Natural killer cell (primary cell): ENCODE data around the gene ACTN2. TPM values are rescaled to one million over a fixed set of nuclear protein-coding genes. Genes with fewer than 3 reads are reported as not detected.

Experiments
- ATAC-seq, 3 donors: fragments of 150-1000 bp in 2 of 3; fragments of 200-7000 bp in 1 of 3; cut with Tn5 transposase; 1 replicate in 1 of 3; 2 replicates in 2 of 3; pipeline ENCODE4 v1.10.0; 2021; ENCODE audit warnings: mild to moderate bottlenecking in 2 of 3, moderate library complexity in 2 of 3
- DNase-seq, 2 donors: peaks; one replicate each; pipeline versions ENCODE4 v3.0.0 to v3.0.0-alpha.2; 2013 to 2021; ENCODE audit warnings: mixed read lengths in 1 of 2
- H3K27ac ChIP-seq: one replicate; pipeline ENCODE4 v1.5.1; 2013; ENCODE audit warnings: mild to moderate bottlenecking, low read length
- H3K27me3 ChIP-seq: one replicate; pipeline ENCODE4 v1.6.1; 2013; ENCODE audit warnings: low read length; ENCODE audit not compliant: control insufficient read depth, insufficient read depth
- H3K36me3 ChIP-seq: one replicate; pipeline ENCODE4 v1.6.1; 2013; ENCODE audit warnings: low read length; ENCODE audit not compliant: control insufficient read depth, insufficient read depth
- H3K4me1 ChIP-seq: one replicate; pipeline ENCODE4 v1.6.1; 2013; ENCODE audit warnings: low read length; ENCODE audit not compliant: control insufficient read depth, insufficient read depth
- H3K4me3 ChIP-seq: one replicate; pipeline ENCODE4 v1.5.1; 2013; ENCODE audit warnings: low read length
- H3K9me3 ChIP-seq: one replicate; pipeline ENCODE4 v1.6.1; 2013; ENCODE audit warnings: low read length; ENCODE audit not compliant: control insufficient read depth, insufficient read depth
- H3K27ac Mint-ChIP-seq, 2 donors: one replicate each; pipeline ENCODE4 v1.8.0; 2022; ENCODE audit warnings: mild to moderate bottlenecking in 2 of 2, mixed read lengths in 2 of 2, moderate library complexity in 1 of 2
- H3K27me3 Mint-ChIP-seq, 2 donors: one replicate each; pipeline ENCODE4 v1.8.0; 2022; ENCODE audit warnings: low read depth in 2 of 2, mixed read lengths in 2 of 2
- H3K36me3 Mint-ChIP-seq: one replicate; pipeline ENCODE4 v1.8.0; 2022; ENCODE audit warnings: mixed read lengths
- H3K4me1 Mint-ChIP-seq, 2 donors: one replicate each; pipeline ENCODE4 v1.8.0; 2022; ENCODE audit warnings: mixed read lengths in 2 of 2
- H3K4me3 Mint-ChIP-seq: one replicate; pipeline ENCODE4 v1.8.0; 2022; ENCODE audit warnings: mild to moderate bottlenecking, moderate library complexity, mixed read lengths
- H3K9me3 Mint-ChIP-seq, 2 donors: one replicate each; pipeline ENCODE4 v1.8.0; 2022; ENCODE audit warnings: mixed read lengths in 2 of 2
- WGBS: methylation state at CpG from one replicate; pipeline ENCODE4 v1.1.7; 2013; ENCODE audit warnings: missing lambda C conversion rate; ENCODE audit not compliant: insufficient coverage; 5-methylcytosine and 5-hydroxymethylcytosine counted together
- intact Hi-C: fragments of 100-400 bp; cut with micrococcal nuclease; formaldehyde crosslinking; loops from one replicate; pipeline ENCODE4 v1.14.2; 2022
- total RNA-seq, 4 donors: library from RNA; stranded (reverse); fragments of 120-200 nt in 1 of 4; gene quantifications; one replicate each; pipeline versions ENCODE4 v1.2.3 to v1.2.4, GENCODE V29; 2013 to 2022
- TF ChIP-seq, protein P1 (sequence below): fragments of 200-600 bp; IDR thresholded peaks from one replicate; pipeline ENCODE4 v1.8.0; 2022; ENCODE audit warnings: antibody characterized with exemption

ACTN2 gene
- total RNA-seq, 3 donors from 2014 or later (not counting 1 experiment from before 2014, with no cell fraction given): not detected

DNA sequence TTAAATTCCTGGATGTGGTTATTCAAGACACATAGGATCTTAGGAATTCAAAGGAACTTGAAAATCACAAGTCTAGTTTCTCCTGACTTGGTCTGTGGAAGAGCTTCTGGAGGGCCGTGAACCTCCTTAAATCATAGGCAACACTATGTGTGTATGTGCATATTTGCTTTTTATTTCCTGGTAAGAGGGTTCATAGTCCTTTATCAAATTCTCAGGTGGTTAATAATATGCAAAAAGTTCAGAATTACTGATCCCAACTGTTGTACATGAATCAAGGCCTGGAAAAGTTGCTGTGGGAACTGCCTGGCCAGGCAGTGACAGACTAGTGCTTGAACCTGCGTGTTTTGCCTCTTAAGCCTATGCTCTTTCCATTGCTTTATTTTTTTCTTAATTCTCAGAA, 121.7 kb downstream of the ACTN2 start:
- Mint-ChIP-seq H3K36me3 (peaks cover 30% of the 10 kb centered on the region), H3K9me3 (no peaks in the 10 kb centered on the region), H3K27ac (no peak overlapping the region), H3K4me3 (no peak overlapping the region), H3K27me3 (no peaks in the 10 kb centered on the region), H3K4me1 (peaks cover 7 to 8% of the 10 kb centered on the region in 2 donors)
- no peak overlapping the region for H3K27ac ChIP-seq
- WGBS: 100% methylated on average over 2 of the region's 2 CpGs
- peaks cover 60% of the 10 kb centered on the region for H3K36me3 ChIP-seq
- H3K4me1 ChIP-seq: no peaks in the 10 kb centered on the region
- no peak overlapping the region for H3K4me3 ChIP-seq
- DNase-seq: no peak
- H3K9me3 ChIP-seq: no peaks in the 10 kb centered on the region
- H3K27me3 ChIP-seq: no peaks in the 10 kb centered on the region
- intact Hi-C loops: no loop called here
- no peak for ATAC-seq
- TF ChIP-seq, protein P1, sequence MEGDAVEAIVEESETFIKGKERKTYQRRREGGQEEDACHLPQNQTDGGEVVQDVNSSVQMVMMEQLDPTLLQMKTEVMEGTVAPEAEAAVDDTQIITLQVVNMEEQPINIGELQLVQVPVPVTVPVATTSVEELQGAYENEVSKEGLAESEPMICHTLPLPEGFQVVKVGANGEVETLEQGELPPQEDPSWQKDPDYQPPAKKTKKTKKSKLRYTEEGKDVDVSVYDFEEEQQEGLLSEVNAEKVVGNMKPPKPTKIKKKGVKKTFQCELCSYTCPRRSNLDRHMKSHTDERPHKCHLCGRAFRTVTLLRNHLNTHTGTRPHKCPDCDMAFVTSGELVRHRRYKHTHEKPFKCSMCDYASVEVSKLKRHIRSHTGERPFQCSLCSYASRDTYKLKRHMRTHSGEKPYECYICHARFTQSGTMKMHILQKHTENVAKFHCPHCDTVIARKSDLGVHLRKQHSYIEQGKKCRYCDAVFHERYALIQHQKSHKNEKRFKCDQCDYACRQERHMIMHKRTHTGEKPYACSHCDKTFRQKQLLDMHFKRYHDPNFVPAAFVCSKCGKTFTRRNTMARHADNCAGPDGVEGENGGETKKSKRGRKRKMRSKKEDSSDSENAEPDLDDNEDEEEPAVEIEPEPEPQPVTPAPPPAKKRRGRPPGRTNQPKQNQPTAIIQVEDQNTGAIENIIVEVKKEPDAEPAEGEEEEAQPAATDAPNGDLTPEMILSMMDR: no peak

DNA sequence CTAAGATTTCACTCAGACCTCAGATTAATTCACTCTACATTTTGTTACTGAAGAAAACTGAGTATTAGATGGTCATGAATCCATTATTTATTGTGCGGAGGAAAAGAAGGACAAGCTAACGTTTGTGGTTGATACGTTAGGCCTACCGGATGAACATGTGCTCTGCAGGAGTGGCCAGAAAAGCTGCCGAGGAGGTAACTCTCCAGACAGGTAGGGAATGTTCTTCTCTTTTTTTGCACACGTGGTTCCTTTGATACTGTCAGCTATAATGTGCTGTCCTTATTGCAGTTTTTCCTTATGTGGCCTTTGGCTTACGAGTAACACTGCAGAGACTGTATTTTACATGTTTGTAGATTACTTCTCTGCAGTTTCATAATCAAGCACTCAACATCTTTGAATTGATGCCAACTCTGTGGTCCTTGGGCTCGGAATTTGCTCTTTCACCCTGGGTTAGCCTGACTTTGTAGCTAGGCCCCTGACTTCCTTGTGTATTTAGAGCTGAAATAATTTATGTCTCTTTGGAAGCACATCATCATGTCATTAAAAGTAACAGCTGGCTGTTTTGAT, 122.3 kb downstream of the ACTN2 start:
- H3K9me3 Mint-ChIP-seq: no peaks in the 10 kb centered on the region
- Histone ChIP-seq H3K4me3 (no peak overlapping the region), H3K36me3 (peaks cover 67% of the 10 kb centered on the region), H3K4me1 (no peaks in the 10 kb centered on the region), H3K27ac (no peak overlapping the region), H3K27me3 (no peaks in the 10 kb centered on the region), H3K9me3 (no peaks in the 10 kb centered on the region)
- TF ChIP-seq, protein P1: no peak
- ATAC-seq (no peak), DNase-seq (no peak)
- intact Hi-C loops: no loop called here
- H3K27me3 Mint-ChIP-seq: no peaks in the 10 kb centered on the region
- peaks cover 7 to 8% of the 10 kb centered on the region in 2 donors for H3K4me1 Mint-ChIP-seq
- H3K27ac Mint-ChIP-seq: no peak overlapping the region
- WGBS: 82% methylated on average over 7 of the region's 8 CpGs
- peaks cover 30% of the 10 kb centered on the region for H3K36me3 Mint-ChIP-seq
- H3K4me3 Mint-ChIP-seq: no peak overlapping the region

DNA sequence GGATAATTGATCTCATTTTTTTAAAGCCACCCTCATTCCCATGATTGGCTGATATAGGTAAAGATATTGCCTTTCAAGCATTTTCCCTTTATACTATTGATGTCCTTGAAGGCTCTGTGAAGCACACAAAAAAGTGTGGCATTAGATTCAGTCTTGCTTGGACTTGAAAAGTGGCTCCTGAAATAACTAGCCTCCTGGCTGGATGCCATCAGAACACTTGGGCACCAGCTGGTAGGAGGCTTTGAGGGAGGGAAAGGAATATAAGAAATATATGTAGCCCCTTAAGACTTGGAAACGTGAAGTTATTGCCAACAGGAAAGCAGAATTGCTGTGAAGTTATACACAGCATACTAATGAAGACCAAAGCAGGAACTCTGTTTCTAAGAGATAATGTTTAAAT, 122.8 kb downstream of the ACTN2 start:
- H3K4me1 Mint-ChIP-seq: peaks cover 7 to 8% of the 10 kb centered on the region in 2 donors
- DNase-seq: no peak
- H3K4me3 Mint-ChIP-seq: no peak overlapping the region
- Histone ChIP-seq H3K36me3 (peaks cover 66% of the 10 kb centered on the region), H3K4me1 (no peaks in the 10 kb centered on the region), H3K27me3 (no peaks in the 10 kb centered on the region), H3K4me3 (no peak overlapping the region), H3K9me3 (no peaks in the 10 kb centered on the region), H3K27ac (no peak overlapping the region)
- no peaks in the 10 kb centered on the region for H3K9me3 Mint-ChIP-seq
- no peak overlapping the region for H3K27ac Mint-ChIP-seq
- no peak for ATAC-seq
- intact Hi-C loops: no loop called here
- 63% methylated on average over 1 of the region's 1 CpG for WGBS
- TF ChIP-seq, protein P1: no peak
- peaks cover 30% of the 10 kb centered on the region for H3K36me3 Mint-ChIP-seq
- H3K27me3 Mint-ChIP-seq: no peaks in the 10 kb centered on the region

DNA sequence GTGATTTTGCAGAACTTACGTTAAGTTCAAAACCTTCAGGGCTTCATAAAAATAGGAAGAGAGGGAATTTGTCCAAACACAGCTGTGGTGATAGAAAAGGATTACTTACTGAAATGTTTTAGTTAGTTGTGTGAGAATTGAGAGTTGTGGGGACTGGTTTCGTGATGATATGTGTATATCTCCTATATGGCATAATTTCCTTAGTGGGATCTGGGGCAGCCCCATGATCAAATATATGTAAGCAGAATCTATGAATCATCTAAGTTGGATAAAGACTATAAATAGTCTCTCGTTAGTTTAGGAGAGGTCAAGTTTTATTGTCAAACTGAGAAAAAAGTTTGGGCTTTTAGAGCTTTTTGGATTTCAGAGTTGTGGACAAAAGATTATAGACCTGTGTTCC, 123.7 kb downstream of the ACTN2 start:
- no peak overlapping the region for H3K27ac Mint-ChIP-seq
- TF ChIP-seq, protein P1: no peak
- no peaks in the 10 kb centered on the region for H3K27me3 Mint-ChIP-seq
- no peaks in the 10 kb centered on the region for H3K9me3 ChIP-seq
- no peaks in the 10 kb centered on the region for H3K9me3 Mint-ChIP-seq
- no peak overlapping the region for H3K27ac ChIP-seq
- ATAC-seq (no peak), DNase-seq (no peak)
- H3K36me3 Mint-ChIP-seq: peaks cover 30% of the 10 kb centered on the region
- WGBS: 82% methylated on average over 3 of the region's 3 CpGs
- H3K27me3 ChIP-seq: no peaks in the 10 kb centered on the region
- intact Hi-C loops: no loop called here
- H3K4me1 ChIP-seq: no peaks in the 10 kb centered on the region
- H3K4me3 ChIP-seq: no peak overlapping the region
- no peak overlapping the region for H3K4me3 Mint-ChIP-seq
- H3K4me1 Mint-ChIP-seq: peaks cover 4% of the 10 kb centered on the region in 2 donors
- peaks cover 67% of the 10 kb centered on the region for H3K36me3 ChIP-seq
